ENCODE results near the gene MXRA7.
"Not testable (repeated sequence)": the region's sequence is repeated elsewhere in the genome, so short reads cannot be mapped to it uniquely, and the experiment has no call there.

Gene MXRA7, protein sequence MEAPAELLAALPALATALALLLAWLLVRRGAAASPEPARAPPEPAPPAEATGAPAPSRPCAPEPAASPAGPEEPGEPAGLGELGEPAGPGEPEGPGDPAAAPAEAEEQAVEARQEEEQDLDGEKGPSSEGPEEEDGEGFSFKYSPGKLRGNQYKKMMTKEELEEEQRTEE
- total RNA-seq: 36.2 to 74.4 reads per million in 2 donors

DNA sequence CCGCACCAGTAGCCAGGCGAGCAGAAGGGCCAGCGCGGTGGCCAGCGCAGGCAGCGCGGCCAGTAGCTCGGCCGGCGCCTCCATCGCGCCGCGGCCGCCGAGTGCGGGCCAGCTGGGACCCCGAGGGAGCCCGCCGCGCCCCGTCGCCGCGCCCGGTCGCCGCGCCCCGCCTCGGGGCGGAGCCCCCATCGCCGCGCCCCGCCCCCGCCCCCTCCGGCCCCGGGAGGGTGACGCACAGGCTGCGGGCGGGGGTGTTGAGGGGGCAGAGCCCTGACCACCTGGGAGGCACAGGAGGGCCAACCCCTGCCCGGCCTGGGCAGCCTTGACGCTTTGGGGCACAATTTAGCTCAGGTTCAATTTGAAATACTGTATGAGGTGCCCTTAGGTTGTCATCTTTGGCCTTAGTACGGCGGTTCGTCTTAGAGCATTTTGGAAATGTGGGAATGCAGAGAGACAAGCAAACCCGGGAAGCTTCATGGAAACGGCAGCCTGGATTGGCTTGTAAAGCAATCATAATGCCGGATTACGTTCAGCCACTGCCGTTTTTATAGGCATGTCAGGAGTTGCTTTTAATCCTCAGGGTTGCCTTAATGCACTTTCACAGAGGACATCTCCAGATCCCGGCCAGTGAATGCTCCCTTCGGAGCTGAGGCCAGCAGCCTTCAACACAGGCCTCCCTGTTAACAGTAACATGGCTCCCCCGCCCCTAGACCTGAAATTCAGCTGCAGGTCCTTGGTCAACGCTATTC lies at the start of gene MXRA7:
TSS of gene MXRA7 (minus strand) at position 103 of the 749 bp plus-strand sequence. CDS start at position 84, 19 bp downstream.
- peak; percentile 66 for DNase-seq

DNA sequence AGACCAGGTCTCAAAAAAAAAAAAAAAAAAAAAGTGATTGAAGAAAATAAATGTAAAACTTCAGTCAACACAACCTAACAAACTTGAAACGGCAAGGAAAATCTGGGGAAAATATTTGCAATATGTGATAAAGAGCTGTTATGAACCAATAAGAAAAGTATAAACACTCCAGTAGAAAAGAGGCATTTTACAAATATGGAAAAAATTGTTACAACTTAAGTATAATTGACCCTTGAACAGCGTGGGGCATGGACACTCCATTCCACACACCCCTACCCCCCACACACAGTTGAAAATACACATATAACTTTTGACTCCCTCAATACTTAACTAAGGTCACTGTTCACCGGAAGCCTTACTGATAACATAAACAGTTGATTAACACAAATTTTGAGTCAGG lies 47.8 kb upstream of the MXRA7 start:
- no peak for DNase-seq

DNA sequence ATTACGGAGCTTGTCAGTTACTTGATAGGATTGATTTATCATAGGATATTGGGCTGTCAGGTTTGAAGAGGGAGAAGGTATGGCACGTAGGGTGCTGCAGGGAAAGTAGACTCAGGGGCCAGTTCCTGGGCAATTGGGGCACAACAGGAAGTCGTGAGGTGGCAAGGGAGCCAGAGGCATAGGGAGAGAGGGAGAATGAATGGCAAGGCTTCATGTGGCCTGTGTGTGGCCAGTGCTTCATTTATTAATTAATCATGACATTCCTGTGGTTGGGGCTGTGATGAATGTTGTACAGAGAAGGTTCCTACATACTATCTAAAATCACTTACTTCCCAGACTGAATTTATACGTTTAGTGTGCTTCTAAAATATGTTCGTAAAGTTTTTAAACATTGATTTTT lies 46.5 kb upstream of the MXRA7 start:
- DNase-seq: no peak

DNA sequence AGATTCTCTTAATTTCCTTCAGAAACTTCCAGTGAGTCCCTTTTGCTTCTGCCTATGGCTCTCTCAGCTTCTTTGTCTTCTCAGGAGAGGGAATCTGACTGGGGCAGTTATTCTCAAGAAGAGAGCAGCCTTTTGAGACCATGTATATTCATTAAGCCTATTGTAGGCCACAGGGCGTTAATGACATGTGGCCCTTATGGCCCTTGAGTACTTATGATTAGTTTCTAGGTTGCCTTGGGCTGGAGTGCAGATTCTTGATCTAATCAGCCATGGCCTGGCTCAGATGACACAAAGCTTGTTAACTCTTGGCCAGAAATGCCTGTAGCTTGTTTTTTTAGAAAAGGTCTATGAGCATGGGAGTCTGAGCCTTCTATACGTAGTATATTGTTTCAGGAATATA lies 44.5 kb upstream of the MXRA7 start:
- no peak for DNase-seq

DNA sequence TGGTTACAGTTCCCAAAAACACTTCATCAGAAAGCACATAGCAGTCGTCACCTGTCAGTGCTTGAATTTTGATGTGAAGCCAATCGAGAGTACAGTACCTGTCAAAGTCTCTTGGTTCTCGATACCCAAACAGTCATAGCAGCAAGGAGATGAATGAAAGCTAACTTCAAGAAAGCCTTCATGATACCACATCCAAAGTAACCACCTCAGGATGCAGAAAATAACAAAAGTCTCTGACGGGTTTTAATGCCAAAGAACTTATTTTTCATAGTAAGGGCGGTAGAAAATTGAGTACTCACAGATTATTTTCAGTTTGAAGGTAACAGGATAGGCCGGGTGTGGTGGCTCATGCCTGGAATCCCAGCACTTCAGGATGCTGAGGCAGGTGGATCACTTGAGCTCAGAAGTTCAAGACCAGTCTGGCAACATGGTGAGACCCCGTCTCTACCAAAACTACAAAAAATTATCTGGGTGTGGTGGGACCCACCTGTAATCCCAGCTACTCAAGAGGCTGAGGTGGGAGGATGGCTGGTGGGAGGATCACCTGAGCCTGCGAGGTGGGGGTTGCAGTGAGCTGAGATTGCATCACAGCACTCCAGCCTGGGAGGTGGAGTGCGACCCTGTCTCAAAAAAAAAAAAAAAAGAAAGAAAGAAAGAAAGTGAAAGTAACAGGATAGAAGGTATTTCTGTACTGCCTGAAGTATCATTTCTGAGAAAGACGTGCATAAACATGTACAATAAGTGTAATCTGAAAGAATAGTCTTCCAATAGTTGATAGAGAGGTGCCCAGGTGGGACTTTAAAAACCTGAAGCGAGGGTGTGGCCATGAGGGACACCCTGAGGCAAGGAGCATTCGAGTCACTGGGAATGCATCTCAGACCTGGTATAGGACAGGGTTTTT lies 42.5 kb upstream of the MXRA7 start:
- no peak for DNase-seq

DNA sequence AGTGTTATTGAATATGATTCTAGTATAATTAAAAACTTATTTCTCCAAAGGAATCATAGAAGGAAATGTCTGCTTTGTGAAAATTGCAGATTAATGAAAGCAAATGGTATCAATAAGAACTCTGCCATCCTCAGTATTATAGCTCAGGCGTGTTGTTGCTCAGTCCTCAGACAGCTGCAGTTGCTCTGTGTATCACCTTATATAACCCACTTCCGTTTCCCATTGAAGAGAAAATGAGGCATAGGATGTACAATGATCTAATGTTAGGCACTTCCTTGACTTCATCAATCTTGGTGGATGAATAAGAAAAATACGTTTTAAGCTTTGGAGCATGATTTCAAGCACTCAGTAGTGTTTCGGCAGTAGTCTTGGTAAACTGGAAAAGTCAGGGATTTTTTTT lies 41.2 kb upstream of the MXRA7 start:
- DNase-seq: no peak

DNA sequence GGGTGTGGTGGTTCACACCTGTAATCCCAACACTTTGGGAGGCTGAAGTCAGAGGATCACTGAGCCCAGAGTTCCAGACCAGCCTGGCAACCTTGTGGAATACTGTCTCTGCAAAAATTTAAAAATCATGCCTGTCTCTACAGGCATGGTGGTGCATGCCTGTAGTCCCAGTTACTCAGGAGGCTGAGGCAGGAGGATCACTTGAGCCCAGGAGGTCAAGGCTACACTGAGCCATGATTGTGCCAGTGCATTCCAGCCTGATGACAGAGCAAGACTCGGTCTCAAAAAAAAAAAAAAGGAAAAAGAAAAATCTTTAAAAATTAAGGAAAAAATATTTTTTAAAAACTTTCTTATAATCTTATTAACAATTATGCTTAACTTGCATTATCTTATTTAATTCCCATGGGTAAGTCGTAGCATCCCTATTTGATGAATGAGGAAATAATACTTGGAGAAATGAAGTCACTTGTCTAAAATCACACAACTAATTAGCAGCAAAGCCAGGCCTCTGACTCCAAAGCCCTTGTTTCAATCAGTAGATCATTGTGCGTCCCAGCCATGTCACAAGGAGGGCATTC lies 40.7 kb upstream of the MXRA7 start:
- DNase-seq: no peak

DNA sequence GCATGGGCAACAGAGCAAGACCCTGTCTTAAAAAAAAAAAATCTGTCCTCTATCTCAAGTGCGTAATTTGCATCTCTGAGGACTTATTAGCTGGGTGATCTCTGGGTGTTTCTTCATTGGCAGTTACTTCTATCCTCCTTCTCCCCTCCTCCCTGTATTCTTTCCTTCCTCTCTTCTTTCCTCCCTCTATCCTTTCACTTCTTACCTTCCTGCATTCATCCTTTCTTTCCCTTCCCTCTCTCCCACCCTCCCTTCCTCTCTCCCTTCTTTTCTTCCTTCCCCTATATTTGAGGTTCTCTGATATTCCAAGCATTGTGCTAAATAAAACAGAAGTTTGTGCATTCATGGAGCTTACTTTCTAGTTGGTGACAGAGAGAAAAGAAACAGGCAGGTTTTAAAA lies 37.9 kb upstream of the MXRA7 start:
- DNase-seq: no peak

DNA sequence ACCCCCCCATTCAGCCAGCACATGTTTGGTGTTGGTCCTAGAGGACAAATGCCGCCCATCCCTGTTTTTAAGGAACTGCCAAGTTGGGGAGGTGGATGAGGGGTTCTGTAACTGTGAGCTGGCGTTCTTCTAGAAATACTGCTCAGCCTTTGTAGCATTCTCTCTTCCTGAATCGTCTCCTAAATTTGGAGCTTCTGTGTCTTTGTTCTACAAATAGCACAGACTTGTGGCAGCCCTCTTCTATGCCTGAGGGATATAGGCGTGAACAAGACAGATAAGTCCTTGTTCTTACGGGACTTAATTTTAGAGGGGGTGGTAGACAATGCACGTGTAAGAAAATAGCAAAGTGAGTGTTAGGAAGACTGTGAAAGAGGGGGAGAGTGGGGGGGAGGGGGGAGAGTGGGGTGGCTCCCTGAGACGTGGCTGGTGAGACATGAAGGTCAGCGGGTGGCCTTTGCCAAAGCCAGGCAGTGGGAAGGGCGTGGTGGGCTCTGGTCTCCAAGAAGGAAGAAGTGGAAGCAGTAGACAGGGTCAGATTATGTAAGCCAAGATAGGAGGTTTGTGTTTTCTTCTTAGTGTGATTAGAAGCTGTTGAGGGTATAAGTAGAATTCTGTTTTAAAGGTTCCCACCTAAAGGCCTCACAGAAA lies 37.1 kb upstream of the MXRA7 start:
- no peak for DNase-seq

DNA sequence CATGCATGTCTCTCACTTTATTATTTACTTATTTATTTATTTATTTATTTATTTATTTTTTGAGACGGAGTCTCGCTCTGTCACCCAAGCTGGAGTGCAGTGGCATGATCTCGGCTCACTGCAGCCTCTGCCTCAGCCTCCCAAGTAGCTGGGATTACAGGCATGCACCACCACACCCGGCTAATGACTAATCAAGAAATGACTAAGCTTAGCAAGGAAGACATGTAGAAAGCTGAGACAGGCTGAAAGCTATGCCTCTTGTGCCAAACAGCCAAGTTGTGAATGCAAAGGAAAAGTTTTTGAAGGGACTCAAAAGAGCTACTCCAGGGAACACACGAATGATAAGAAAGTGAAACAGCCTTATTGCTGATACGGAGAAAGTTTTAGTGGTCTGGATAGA lies 35.0 kb upstream of the MXRA7 start:
- DNase-seq: not testable (repeated sequence)

DNA sequence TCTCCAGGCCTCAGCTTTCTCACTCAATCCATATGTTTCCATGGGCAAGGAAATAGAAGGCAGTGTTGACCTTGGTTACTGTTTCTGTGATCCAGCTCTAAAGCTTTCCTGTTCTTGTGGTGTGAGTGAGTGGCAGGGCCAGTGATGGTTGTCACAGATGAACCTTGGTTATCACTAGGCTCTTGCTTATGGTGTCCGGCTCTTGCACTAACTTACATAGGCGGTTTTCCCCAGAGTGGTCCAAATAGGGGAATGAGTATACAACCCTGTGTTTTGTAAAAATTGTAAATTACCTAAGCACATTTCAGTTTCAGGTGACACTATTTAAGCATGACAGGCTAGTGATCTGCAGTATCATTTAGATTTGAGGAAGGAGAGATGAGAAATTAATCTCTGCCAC lies 34.0 kb upstream of the MXRA7 start:
- no peak for DNase-seq

DNA sequence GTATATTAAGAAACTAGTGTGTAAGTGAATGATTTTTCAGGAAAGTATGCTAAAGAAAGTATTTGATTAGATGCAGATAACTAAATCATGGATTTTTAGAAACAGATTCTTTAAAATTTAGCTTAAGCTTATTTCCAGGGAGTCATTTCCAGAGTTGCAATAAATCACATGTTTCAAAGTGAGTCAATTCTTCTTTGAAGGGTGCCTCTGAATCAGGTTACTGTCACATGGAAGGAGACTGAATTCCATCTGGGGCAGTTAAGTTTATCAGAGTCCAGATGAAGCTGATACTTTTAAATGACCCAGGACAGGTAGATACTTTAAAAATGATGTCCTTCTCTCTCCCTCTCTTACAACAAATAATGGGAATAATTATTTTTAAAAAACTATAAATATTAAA lies 32.2 kb upstream of the MXRA7 start:
- no peak for DNase-seq

DNA sequence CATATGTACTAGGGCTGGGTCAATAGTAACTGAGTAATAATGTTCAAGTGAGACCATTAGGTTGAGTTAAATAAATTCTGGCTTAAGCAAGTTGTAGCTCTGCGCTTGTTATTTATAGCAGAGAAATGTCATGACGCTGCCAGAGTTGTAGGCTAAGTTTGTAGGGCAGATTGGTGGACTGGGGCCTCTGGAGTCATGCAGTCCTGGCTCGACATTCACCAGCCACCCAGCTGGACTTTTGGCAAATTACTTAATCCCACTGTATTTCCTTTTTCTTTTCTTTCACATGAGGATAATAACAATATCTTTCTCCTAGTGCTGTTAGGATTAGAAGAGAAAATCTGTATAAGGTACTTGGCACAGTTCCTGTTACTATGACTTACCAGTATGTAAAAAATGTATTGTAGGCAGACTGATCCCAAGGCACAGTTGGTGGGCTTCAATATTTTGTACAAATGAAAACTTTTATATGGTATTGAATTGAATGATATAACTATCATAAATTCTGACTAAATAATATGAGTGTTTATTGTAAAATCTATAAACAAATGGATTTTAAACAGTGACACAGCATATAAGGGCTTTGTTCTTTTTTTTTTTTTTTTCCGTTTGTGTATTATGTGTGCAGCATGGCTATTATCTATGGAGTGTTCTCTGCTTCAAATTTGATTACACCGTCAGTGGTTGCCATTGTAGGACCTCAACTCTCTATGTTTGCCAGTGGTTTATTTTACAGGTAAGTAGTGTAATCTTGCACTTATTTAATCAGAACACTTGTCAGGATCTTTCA lies 29.8 kb upstream of the MXRA7 start:
- DNase-seq: no peak

DNA sequence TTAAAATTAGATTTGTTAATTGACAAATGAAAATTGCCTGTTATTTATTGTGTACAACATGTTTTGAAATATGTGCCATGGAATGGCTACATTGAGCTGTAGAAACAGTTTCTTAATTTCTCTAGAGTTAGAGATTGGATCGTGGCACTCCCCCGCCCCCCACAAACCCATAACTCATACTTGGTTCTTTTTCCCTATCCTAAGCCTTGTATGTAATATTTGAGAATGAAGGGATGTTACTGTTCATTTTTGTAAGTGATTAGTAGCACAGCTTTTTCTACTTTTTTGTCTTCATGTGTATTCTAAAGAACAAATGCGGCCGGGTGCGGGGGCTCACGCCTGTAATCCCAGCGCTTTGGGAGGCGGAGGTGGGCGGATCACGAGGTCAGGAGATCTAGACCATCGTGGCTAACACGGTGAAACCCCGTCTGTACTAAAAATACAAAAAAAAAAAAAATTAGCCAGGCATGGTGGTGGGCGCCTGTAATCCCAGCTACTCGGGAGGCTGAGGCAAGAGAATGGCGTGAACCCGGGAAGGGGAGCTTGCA lies 28.9 kb upstream of the MXRA7 start:
- DNase-seq: not testable (repeated sequence)

DNA sequence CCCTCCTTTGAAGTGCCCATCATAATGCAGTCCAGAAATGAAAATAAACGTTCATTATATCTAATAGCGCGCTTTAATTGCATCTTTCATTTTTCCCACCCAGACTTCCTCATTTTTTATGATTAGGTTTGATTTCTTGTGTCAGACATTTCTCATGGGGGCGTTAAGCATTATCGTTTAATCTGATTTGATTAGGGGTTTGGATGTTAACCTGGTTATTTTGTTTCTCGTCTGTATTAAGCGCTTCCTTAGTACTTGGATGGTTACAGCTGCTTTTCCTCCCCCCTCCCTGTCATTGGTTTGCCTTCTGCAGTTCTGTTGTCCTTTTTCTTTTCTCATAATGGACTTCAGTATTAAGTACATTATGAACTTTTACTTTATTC lies 27.7 kb upstream of the MXRA7 start:
- no peak for DNase-seq

DNA sequence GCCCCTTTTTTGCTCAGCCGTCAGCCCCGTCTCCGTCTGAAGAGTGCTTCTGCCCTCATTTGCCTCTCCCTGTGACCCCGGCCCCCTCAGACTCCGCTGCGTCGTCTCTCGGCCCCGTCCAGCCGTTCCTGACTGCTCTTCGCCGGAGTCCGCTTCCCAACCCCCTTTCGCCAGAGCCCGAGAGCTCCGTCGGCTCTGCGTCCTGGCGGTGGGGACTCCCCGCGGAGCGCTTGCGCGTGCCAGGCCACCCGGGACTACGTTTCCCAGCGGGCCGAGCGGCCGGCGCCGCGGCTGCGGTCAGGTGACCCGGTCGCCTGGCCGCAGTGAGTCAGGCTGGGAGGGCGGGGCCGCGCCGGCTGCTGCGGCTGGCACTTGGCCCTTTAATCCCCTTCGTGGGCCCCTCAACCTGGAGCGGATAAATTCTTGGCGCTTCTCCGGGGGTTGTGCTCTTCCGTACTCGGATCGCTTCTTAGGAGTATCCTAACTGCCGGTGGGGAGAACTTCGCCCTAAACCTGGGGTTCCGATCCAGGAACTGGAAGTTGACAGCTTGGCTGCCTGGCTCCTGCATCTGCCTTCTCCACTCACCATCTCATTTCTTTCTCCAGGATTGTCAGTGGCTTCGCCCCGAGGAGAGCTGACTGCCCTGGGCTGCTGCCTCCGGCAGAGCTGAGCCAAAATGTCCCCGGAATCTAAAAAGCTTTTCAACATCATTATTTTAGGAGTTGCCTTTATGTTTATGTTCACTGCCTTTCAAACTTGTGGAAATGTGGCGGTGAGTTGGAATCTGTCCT lies 27.1 kb upstream of the MXRA7 start, which contains the start of gene MFSD11:
TSS of gene MFSD11 (plus strand) at position 444 of the 792 bp plus-strand sequence. CDS start at position 678, 234 bp downstream.
- peak; percentile 94 for DNase-seq

DNA sequence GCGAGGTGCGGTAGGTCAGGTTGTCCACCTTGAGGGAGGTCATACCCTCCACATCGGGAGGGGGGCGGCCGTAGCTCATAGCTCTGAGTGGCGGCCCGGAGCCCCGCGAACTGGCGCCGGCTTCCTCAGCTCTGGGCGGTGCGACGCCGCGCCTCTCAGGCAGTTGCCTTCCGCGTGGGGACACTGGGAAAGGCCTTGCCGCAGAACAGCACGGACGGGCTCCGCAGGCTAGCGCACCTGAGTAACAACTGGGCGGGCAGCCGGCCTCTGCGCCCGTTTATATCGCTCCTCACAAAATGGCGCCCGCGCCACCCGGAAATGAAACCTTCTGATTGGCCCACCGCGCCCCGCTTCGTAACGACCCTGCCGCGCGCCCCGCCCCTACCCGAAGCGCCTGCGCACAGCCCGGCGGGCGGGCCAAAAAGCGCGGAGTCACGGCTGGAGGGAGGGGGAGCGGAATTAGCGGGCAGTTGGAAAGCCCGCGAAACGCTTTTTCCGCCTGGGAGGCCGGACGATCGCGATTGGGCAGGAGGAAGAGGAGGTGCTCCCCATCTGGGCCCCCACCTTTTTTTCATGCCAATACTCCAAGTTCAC lies 26.4 kb upstream of the MXRA7 start, which contains the start of gene SRSF2:
TSS of gene SRSF2 (minus strand) at position 250 of the 594 bp plus-strand sequence. CDS start at position 79, 171 bp downstream.
- peak; percentile 98 for DNase-seq

DNA sequence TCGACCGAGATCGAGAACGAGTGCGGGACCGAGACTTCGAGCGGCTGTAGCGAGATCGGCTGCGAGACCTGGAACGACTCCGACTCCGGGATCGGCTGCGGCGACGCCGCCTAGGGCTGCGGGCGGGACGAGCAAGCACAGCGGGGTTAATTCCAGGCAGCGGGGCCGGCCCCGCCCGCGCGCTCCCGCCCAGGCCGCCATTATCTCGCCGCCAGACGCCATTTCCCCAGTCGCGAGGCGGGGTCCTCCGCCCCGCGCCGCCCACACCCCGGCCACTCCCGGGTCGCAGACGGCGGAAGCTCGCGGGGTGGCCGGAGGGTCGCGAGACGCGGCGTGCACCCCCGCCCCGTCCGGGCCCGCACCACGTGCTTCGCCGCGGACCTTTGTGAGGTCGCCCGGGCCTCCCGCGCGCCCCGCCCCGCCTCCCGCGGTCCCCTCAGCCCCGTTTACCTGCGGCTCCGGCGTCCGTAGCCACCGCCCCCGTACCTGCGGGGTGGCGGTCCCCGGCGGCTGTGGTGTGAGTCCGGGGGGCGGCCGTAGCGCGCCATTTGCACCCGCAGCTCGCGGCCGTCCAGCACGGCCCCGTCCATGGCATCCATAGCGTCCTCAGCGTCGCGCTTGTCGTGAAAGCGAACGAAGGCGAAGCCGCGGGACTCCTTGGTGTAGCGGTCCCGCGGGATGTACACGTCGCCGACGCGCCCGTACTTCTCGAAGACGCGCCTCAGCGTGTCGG lies 25.8 kb upstream of the MXRA7 start:
- peak; percentile 55 for DNase-seq
